HL-60/S4 (cell line): ENCODE results near the gene BCR.

Experiments used
- in situ Hi-C: fragments of 300-500 bp; cut with MboI; formaldehyde crosslinking; loops from 2 replicates; pipeline ENCODE4 v1.14.3; 2022; ENCODE audit warnings: low sequenced_read_pairs

Gene BCR

DNA sequence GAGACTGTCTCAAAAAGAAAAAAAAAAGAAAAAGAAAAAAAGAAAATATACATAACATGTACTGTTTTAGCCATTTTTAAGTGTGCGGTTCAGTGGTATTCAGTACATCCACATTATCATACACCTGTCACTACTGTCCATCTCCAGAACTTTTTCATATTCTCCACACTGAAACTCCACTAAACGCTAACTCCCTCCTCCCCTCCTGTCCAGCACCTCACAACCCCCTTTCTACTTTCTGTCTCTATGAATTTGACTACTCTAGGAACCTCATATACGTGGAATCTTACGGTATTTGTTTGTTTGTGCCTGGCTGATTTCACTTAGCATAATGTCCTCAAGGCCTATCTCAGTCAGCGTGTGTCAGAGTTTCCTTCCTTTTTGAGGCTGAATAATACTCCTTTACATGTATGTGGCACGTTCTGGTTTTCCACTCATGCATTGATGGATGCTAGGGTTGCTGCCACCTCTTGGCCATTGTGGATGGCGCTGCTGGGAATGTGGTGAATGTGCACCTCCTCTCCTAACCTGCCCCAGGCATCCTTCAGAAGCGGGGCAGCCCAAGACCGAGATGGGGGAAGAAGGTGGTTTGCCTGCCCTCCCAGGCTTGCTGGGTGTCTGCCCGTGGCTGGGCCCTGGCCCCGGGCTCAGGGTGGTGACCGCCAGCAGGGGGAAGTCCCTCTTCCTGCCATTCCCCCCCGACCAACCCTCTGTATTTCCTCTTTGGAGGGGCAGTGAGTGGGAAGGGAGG lies 60.5 kb downstream of the BCR start:
- in situ Hi-C loops, result no loop called here

DNA sequence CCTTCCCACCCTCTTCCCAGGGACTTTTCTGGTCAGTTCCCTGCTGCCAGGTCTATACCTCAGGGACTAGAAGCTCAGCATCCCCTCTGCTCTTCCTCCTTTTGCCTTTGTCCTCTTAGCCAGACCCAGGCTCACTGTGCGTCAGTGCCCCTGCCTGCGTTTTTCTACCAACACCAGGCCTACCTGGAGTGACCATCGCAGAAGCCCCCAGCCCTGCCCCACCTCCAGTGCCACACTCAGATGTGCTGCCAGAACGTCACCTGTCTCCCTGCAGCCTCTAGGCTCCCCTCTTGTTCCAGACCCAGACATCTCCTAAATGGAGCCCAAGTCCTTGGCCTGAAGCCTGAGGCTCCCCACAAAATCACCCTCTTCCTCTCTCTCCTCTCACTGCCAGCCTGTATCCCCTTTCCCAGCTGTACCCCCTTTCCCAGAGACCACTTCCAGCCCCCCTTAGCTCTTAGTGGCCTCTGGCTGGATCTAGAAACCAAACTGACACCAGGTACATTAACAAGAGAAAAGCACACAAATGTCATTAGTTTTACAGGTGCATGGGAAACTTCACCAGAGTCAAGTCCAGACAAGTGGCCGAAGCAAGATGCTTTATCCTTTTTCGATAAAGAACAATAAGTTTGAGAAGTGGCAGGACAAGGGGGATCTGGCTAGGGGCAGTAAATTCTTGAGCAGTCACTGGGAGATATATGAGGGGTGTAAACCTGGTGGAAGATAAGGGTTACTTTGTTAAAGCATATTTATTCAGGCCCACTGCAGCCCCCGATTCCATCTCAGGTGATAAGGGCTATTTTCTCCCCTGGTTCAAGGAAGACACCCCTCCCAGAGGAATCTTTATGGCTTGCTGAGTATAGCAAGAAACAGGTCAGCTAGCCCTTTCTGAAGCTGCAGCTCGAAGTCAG lies 61.5 kb downstream of the BCR start:
- in situ Hi-C loops, result no loop called here

DNA sequence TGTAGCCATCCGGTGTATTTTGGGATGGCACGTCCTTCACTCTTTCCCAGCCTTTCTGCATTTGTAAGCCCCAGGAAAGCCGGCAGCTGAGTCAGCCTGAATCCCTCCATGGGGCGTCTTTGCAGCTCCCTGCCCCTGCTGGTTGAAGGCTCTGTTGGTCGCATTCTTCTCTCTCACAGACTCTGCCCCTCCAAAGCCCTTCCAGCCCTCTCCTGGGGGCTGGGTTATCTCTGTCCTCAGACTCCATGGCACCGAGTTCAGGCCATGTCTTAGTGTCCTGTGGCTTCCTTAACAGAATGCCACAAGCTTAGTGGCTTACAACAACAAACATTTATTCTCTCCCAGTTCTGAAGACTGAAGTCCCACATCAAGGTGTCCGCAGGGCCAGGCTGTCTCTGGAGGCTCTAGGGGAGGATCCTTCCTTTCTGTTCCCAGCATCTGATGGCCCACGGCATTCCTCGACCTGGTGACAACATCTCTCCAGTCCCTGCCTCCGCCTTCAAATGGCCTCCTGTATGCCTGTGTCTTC lies 62.2 kb downstream of the BCR start:
- in situ Hi-C loops, result no loop called here

DNA sequence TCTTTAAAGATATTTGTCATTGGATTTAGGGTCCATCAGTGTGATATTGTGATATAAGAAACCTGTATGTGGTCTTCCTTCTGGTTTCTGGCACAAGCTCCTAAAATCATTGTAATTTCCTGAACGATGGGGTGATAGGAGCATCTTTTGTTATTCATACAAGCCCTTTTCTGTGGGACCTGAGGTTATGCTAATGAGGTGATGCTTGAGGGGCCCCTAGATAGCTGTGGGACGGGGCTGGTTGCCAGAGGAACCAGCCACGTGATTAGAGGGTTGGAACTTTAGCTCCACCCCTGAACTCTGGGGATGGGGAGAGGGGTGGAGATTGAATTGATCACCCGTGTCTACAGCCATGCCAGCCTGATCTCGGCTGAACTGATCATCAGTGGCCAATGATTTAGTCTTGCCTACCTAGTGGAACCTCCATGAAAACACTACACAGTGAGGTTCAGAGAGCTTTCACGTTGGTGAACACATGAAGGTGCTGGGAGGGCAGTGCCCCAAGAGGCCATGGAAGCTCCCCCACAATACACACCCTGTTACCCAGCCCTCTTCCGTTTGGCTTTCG lies 62.8 kb downstream of the BCR start:
- in situ Hi-C loops, result no loop called here

DNA sequence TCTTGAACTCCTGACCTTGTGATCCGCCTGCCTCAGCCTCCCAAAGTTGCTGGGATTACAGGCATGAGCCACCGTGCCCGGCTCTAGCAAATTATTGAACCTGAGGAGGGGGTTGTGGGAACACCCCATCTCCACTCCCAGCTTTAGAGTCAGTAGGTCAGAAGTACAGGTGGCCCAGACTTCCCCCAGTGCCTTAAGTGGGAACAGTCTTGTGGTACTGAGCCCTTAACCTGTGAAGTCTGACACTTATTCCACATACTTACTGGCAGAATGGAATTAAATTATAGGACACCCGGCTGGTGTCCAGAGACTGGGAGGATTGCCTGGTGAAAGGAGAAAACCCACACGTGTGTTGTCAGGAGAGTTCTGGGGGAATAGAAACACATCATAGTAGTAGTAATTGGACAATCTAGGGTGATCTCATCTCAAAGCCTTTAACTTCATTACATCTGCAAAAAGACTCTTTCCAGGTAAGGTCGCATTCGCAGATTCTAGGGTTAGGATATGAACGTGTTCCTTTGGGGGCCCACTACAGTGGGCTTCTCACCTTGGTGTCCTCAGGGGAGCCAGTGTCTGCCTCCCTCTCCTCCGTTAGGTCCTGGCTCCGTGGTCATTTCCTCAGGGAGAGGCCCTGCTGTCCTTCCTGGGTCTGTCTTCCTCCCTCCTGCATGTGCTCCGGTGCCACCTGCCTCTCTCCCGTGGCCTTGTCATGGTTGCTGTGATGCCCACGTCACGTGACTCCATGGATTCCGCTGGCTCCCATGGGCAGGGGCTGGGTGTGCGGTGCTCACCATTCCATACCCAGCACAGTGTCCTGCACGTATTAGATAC lies 63.8 kb downstream of the BCR start:
- in situ Hi-C loops, result no loop called here

DNA sequence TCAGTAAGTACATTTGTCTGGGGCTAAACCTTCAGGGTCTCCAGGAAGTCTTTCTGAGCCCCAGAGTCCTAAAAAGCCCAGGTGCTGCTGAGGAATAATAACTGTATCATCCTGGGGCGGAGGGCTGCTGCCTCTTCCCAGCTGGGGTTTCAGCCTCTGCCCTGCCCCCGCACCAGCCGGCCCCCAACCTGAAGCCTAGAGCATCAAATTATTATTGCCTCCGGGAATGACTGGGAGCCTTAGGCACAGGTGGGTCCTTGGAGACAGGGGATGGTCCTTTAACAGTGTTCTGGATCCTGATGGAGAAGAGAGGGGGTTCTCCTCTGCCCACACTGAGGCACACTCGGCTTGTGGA lies 64.4 kb downstream of the BCR start:
- in situ Hi-C loops, result no loop called here

DNA sequence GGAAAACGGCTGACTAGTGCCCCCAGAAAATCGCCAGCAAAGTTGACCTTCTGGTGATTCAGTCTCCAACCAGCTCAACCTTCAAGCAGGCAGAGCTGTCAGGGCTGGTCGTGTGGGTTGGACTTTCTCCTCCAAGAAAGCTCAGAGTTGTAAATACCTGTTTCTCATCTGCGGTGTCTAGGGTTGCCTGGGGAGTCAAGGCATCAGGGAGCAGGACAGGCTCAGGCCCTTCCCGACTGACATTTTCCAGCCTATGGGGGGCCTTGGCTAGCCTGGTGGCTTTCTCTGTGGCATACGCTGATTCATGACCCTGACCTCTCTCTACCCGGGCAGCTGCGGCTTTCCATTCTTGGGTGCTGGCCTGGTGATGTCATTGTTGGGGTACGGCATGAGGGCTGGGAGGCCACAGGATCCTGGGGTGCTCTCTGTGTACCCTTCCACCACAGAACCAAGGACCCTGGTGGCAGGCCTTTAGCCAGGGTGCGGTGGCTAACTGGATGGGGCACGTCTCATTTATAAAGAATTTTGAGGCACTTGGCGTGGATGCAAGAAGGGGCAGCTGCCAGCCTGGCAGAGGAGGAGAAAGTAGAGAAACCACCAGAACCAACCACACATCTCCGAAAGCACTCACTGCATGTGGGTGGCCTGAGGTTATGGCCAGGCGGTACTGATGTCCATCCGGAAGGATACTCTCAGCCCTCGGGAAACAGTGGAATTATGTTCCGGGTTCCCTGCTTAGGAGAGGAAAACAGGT lies 64.9 kb downstream of the BCR start:
- in situ Hi-C loops, result no loop called here

DNA sequence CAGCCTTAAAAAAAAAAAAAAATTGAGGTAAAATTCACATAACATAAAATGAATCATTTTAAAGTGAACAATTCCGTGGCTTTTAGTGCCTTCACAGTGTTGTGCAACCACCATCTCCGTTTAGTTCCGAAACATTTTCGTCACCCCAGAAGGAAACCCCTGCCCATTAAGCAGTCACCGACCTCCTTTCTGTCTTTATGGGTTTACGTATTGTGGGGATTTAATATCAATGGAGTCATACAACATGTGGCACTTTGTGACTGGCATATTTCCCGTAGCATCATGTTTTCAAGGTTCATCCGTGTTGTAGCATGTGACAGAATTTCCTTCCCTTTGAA lies 65.5 kb downstream of the BCR start:
- in situ Hi-C loops, result no loop called here

DNA sequence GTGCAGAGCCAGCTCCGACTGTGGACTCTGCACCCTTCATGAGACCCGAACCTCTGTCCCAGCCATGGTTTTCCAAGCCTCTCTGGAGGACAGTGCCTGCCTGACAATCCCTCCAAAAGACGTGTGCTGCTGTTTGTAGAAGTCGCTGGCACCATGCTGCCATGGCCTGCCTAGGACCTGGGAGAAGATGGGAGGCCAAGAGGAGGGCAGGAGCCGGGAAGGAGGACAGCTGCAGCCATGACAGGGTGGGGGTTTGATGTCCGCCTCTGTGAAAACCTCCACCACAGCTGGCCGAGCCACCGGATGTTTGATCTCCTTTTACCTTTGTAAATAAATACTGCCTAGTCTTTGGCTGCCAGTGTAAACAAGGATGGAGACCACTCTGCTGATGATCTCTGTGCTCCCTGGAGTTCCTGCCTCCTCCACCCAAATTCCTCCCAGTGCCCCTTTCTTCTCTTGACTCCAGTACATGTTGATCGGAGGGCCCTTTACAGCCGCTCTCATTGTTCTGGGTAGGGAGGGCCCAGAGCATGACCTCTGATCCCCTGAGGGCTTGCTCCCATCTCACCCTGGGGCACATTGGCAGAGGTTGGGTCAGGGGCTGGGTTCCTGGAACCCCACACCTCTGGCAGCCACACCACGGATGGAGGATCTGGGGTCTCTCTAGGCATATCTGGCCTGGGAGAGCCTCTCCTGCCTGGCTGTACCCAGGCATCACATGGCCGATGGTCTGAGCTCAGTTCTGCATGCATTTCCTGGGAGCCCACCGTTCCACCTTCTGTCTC lies 66.9 kb downstream of the BCR start:
- in situ Hi-C loops, result no loop called here

DNA sequence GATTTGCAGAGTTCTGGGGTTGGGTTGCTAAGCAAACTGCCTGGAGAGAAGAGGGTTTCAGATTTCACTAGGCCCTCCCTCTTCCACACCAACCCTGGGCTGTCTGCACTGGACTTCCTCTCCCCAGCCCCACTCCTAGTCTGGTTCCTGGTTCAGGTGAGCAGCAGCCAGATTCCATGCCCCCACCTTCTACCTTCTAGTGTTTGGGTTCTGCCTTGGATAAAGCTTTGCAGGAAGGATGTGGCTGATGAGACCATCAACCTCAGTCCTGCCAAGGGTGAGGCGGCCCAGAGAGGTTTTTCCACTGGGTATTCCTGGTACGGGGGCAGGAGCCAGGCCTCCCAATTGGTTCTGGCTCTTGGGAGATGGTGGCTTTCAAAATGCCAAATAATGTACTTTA lies 68.3 kb downstream of the BCR start:
- in situ Hi-C loops, result no loop called here

DNA sequence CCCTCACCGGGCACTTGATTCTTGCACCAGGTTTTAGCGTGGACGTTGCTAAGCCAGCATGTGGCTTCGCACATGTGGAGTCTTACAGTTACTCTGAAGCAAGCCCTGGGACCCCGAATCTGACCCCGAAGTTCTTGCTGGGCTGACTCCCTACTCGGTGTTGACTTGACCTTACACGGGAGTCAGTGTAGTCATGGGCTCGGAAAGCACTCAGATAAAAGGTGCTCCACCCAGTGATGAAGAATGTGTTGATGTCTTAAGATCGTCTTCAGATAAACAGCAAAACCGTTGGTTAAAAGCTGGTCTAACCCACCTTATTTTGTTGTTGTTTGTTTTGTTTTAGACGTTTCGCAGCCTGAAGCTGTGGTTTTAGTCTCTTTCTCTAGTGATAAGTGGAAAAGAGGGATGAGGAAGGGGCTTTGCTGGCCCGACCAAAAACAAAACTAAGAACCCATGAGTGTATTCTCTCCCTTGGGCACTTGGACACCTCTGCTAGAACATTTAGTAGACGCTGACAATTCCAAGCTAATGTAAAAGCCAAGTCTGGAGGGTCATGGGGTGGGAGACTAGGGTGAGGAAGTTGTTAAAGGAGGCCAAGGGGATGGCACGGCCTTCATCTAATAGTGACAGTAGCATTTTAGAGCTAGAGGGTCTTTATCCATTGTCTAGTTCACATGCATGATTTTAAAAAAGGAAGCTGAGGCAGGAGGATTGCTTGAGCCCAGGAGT lies 69.9 kb downstream of the BCR start:
- in situ Hi-C loops, result no loop called here

DNA sequence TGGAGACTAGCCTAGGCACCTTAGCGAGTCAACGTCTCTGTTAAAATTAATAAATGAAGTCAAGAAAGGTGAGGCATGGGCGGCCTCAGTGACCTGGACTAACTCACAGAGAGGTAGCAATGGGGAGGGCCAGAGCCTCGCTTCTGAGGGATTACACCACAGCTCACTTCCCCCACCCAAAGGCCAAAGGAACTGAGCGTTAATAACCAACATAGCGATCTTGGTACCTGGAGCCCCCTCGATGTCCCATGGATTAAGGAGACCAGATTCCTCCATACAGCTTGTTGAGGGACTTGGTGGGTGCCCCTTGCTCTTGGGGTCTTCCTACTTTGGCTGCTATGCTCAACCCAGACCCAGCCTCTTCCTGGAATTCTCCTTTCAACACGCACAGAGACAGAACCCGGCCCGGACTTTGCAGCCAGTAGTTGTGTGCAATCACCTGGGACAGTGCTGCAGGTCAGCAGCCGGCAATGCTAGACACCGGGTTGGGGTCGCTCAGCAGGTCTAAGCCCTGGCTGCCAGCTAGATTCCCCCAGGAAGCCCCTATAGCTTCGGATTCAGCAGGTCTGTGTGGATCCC lies 70.6 kb downstream of the BCR start:
- in situ Hi-C loops, result no loop called here

DNA sequence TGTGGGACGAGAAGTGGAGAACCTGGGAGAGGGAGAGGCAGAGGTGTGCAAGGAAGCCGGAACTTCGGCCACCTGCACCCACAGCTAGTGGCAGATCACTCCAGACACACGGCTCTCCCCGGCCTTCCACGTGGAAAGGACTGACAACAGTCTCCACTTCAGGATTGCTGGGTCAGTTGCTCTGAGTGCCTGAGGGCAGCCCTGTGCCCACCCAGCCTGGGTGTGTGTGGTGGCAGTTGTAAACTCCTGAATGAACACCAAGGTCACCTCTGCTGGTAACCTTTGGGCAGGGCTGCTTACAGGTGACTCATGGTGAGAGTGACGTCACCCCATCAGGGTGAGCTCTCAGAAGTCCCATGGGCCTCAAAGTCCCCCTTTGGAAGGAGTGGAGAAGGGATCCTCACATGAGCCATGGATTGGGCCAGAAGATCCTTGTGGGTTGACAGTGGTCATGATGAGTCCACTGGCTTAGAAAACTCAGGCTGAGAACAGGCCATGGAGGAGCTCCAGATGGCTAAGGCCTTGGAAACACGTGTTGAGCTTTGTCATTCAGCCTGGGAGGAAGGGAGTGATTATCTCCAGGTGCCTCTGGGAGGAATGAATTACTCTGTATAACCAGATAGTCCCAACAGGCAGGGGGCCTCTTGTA lies 71.3 kb downstream of the BCR start:
- in situ Hi-C loops, result no loop called here

DNA sequence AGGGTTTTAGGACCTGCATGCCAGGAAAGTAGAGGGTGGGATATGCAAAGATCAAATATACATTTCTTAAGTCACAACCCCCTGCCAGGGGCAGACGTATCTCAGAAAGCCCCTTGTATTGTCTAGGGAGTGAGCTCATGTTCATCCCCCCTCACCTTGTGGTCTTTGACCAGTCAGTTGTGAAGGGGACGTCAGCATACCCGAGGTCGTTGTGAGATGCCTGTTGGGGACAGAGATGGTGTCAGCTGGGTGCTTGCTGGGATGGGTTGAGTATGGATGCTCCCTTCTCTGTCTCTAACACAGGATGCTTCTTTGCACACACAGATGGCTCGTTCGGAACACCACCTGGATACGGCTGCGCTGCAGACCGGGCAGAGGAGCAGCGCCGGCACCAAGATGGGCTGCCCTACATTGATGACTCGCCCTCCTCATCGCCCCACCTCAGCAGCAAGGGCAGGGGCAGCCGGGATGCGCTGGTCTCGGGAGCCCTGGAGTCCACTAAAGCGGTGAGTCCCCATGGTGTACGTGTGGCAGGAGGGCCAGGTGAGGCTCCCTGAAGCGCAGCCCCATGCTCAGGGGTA lies 73.3 kb downstream of the BCR start:
- in situ Hi-C loops, result no loop called here

DNA sequence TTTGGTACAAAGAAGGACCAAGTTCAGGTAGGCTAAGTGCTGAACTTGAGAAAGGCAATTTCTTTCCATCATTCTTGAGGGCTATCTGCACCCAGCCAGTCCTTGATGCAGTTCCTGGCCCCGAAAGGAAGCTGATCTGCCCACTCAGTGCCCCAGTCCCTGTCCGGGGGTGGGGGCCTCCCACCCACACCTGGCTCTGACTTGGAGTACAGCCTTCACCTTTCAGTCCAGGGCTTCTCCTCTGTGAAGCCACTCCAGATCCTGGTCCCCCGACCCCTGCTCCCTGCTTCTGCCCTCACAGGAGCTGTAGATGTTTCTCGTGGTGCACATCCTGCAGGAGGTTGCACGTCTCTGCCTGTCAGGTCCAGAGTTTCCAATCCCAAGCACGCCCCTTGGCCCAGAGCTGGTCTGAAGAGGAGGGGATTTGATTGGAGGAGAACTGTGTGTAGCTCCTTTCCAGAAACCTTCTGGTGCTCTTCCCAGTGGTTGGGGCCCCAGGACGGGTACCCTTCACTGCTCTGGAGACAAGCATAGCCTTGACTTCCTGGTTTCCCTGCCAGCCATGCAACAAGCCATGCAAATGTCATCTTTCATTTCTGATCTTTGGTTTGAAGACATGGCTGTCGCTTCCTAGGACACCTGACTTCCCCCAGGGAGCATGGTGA lies 75.3 kb downstream of the BCR start:
- in situ Hi-C loops, result no loop called here

DNA sequence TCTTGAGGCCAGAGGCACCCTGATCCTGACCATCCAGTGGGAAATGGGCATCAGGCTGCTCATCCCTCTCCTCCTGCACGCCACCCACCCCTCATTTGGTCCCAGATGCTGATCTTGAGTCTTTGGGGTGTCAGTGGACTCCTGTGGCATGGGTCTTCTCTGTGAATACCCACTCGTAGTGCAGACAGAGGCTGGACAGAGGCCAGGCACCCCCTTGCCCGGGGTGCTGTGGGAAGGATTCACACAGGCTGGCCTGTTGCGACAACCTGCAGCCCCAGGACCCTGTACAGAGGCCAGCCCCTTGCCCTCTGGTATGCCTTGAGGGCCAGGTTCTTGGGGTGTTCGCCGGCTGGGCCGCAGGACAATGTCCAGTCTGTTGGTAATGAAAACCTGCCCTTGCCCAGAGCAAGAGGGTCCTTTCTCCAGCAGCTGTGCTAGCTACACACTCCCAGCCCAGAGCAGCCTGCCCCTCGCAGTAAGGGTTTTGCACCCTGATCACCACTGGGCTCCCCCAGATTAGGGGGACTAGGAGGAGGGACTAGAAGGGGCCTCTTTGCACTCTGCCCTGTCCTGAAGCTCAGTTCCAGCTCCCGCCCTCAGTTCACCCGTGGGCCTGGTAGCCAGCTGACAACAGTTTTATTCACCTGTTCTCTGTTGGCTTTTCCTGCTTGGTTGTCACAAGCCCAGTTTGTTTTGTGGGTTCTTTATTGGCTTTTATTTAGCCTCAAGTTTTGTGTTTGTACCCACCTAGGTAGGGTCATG lies 76.0 kb downstream of the BCR start:
- in situ Hi-C loops, result no loop called here
